GM23248 (cell line): ENCODE measurements around the gene POFUT2.

ENCODE experiments used
- EZH2 ChIP-seq: fragments of 200-600 bp; sonication (generic); IDR thresholded peaks from 2 replicates; pipeline ENCODE4 v1.6.1; 2018; ENCODE audit warnings: antibody characterized with exemption, mild to moderate bottlenecking; ENCODE audit not compliant: insufficient read depth, poor library complexity, severe bottlenecking
- EZH2phosphoT487 ChIP-seq: fragments of 200-600 bp; sonication (generic); IDR thresholded peaks from 2 replicates; pipeline ENCODE4 v1.6.1; 2018; ENCODE audit warnings: antibody characterized with exemption, moderate library complexity, mild to moderate bottlenecking, low read depth; ENCODE audit not compliant: insufficient read depth

DNA sequence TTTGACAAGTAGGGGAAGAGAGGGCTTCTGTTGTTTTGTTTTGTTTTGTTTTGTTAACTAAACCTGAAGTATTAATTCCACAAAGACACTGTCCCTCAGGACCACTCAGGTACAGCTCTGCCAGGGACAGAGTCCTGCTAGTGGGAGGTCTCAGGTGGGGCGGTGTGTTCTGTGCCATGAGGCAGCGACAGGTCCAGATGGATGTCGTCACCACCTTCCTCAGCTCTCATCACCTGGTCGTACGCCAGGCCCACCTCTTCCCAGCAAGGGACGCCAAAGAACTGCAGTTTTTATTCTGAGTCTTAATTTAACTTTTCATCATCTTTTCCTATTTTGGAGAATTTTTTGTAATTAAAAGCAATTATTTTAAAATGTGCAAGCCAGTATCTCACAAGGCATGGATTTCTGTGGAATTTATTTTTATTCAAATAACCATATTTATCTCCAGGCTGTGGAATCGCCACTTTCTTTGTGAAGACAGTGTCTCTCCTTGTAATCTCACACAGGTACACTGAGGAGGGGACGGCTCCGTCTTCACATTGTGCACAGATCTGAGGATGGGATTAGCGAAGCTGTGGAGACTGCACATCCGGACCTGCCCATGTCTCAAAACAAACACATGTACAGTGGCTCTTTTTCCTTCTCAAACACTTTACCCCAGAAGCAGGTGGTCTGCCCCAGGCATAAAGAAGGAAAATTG is 62.5 kb downstream of the POFUT2 start:
- TF ChIP-seq EZH2phosphoT487 (no peak), EZH2 (no peak)
